Measurements from ENCODE around the gene MAGEF1. TPM values are rescaled to one million over a fixed set of nuclear protein-coding genes. Genes with fewer than 3 reads are reported as not detected.

The MAGEF1 gene
- total RNA-seq, 2 donors from 2014 or later: 50.2 to 71.6 TPM

DNA sequence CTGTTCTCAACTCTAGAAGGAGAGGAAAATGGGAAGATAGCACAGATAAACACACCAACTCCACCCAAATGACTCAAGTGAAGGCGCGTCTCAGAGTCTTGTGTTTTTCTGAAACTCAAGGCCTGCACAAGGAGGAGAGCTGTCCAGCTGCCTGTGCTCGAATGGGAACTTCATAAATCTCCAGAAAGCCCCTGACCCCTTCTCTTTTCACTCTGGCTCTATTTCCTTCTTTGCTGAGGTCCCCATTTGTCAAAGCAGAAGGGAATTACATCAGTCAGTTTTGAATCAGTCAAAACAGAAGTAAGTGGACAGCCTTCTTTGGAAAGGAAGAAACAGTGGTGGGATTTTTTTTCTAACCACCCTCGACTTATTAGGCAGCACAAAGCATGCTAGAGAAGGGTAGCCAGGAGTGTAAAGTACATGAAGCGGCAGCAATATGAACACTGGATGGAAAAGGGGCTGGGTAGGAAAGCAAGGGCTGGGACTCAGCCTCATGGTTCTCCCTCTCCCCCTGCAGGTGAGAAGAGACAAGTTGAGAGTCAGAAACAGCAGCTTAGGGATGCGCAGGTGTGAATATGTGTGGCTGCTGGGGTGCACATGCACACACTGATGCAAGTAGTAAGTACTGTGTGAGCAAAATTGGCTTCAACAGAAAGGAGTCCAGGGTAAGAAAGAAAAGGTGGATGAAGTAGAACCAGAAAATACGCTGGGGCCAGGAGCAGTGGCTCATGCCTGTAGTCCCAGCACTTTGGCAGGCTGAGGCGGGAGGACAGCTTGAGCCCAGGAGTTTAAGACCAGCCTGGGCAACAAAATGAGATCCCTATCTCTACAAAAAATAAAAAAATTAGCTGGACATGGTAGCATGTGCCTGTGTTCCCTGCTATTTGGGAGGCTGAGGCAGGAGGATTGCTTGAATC is 36.6 kb upstream of the MAGEF1 start:
- TF ChIP-seq, protein P1, sequence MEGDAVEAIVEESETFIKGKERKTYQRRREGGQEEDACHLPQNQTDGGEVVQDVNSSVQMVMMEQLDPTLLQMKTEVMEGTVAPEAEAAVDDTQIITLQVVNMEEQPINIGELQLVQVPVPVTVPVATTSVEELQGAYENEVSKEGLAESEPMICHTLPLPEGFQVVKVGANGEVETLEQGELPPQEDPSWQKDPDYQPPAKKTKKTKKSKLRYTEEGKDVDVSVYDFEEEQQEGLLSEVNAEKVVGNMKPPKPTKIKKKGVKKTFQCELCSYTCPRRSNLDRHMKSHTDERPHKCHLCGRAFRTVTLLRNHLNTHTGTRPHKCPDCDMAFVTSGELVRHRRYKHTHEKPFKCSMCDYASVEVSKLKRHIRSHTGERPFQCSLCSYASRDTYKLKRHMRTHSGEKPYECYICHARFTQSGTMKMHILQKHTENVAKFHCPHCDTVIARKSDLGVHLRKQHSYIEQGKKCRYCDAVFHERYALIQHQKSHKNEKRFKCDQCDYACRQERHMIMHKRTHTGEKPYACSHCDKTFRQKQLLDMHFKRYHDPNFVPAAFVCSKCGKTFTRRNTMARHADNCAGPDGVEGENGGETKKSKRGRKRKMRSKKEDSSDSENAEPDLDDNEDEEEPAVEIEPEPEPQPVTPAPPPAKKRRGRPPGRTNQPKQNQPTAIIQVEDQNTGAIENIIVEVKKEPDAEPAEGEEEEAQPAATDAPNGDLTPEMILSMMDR (IDR thresholded peaks at IDR 0.05): peak in 3 of 4 experiments; percentile 38 to 72 (median 64)
- TF ChIP-seq POLR2AphosphoS5 (IDR thresholded peaks at IDR 0.05) (peak; percentile 21), POLR2A (IDR thresholded peaks at IDR 0.05) (no peak)
- 47% methylated on average over 8 of the region's 8 CpGs for WGBS

DNA sequence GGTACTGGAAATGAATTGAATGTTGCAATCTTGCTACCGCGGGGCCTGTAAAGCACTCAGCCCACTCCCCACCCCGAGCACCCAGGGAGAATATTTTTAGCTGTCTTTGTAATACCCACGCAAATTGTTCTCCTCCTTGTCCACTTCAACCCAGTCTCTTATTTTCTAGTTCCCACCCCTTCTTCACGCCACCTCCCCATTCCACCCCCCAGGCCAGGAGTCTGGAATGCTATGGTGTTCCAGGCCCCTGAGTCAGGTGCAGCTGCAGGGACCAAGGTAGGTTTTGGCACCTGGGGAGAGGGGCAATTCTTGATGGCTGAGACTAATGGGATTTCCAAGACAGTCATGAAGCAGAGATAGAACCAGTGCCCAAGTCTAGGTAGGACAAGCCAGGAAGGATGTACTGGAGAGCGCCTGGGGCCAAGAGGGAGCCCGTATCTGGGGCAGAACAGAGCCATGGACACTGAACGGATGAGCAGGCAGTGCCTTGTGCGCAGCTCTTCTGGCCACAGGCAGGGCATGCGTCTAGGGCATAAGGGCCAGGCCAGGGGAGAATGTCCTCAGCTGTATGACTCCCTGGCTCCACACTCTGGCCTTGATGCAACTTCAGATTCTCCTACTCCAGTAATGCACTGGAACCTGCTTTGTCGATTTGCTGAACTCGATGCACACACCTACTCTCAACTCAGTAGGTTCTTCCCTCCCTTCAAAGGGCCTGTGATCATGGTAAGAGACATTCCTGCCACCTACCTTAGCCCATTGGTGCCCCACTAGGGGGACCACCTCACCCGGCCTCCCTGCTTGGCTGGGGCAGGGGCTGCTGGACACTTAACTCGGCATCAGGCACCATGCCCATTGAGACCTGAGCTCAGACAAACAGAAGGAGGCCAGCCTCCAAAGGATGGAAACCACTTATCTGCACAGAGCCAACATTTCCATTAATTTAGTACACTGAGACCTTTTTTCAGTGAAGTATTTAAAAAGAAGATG is 34.6 kb upstream of the MAGEF1 start:
- H3K27me3 ChIP-seq (replicated peaks; ENCODE audit: insufficient read depth): no peaks in the 10 kb centered on the region
- H3K9me3 ChIP-seq: no peaks in the 10 kb centered on the region
- WGBS: 90% methylated on average over 14 of the region's 14 CpGs
- H3K4me3 ChIP-seq: no peak overlapping the region
- H3K36me3 ChIP-seq: no peaks in the 10 kb centered on the region
- H3K27ac ChIP-seq: no peak overlapping the region
- intact Hi-C loops (cut with DNase I): no loop called here
- H3K4me1 ChIP-seq (replicated peaks): no peaks in the 10 kb centered on the region
- no peak for TF ChIP-seq POLR2AphosphoS5 (IDR thresholded peaks at IDR 0.05)
- TF ChIP-seq, protein P1 (IDR thresholded peaks at IDR 0.05): no peak
- TF ChIP-seq POLR2A (IDR thresholded peaks at IDR 0.05): no peak
- DNase-seq (ENCODE audit: low spot score): no peak

More for the DNA sequence above, 36.6 kb upstream of the MAGEF1 start:
- intact Hi-C loops (cut with DNase I): no loop called here
- Histone ChIP-seq H3K36me3 (no peaks in the 10 kb centered on the region), H3K4me1 (replicated peaks) (no peaks in the 10 kb centered on the region), H3K4me3 (no peak overlapping the region), H3K9me3 (no peaks in the 10 kb centered on the region), H3K27ac (no peak overlapping the region), H3K27me3 (replicated peaks; ENCODE audit: insufficient read depth) (no peaks in the 10 kb centered on the region)
- no peak for DNase-seq (ENCODE audit: low spot score)

DNA sequence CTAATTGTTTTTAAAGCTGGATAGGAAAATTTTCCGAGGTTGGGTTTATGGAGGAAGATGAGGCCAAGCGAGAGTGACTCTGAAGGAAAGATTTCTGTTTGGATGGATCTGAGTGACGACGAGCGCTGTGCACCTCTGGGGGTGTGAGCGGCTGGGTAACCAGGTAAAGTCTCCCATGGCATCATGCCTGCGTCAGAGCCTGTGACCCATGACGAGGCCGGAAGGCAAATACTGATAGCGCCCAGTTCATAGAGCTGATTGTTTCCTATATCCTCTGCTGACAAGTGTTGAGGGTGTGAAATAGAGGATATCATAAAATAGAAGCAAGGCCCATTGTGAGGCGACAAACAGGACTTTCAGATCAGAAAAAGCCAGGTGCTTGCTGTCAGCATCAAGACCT is 33.7 kb upstream of the MAGEF1 start:
- Histone ChIP-seq H3K36me3 (no peaks in the 10 kb centered on the region), H3K4me1 (replicated peaks) (no peaks in the 10 kb centered on the region), H3K9me3 (no peaks in the 10 kb centered on the region), H3K27ac (no peak overlapping the region), H3K27me3 (replicated peaks; ENCODE audit: insufficient read depth) (no peaks in the 10 kb centered on the region), H3K4me3 (no peak overlapping the region)
- intact Hi-C loops (cut with DNase I): no loop called here
- no peak for DNase-seq (ENCODE audit: low spot score)
- TF ChIP-seq, protein P1 (IDR thresholded peaks at IDR 0.05): no peak
- TF ChIP-seq POLR2A (IDR thresholded peaks at IDR 0.05): no peak
- TF ChIP-seq POLR2AphosphoS5 (IDR thresholded peaks at IDR 0.05): no peak
- WGBS: 82% methylated on average over 11 of the region's 11 CpGs

DNA sequence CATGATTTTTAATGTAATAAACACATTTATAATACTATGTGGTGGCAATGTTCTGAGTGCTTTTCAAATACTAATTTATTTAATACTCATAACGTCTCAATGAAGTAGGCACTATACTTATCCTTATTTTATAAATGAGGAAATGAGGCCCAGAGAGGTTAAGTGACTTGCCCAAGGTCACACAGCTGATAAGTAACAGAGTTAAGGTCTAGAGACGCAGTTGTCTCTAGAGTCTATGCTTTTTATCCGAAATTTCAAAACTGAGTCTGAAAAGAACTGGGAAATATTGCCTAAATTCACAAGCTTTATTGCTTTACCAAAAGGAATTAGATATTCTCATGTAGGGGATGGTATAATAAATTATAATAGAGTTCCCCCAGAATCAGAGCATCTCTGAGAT is 31.4 kb upstream of the MAGEF1 start:
- Histone ChIP-seq H3K27ac (peak overlapping the region in 1 of 2 donors; percentile 36), H3K36me3 (no peaks in the 10 kb centered on the region), H3K27me3 (replicated peaks; ENCODE audit: insufficient read depth) (no peaks in the 10 kb centered on the region), H3K9me3 (no peaks in the 10 kb centered on the region), H3K4me3 (no peak overlapping the region), H3K4me1 (replicated peaks) (no peaks in the 10 kb centered on the region)
- TF ChIP-seq POLR2A (IDR thresholded peaks at IDR 0.05) (no peak), POLR2AphosphoS5 (IDR thresholded peaks at IDR 0.05) (no peak)
- TF ChIP-seq, protein P1 (IDR thresholded peaks at IDR 0.05): no peak
- intact Hi-C loops (cut with DNase I): no loop called here
- DNase-seq (ENCODE audit: low spot score): no peak
- 82% methylated on average over 3 of the region's 3 CpGs for WGBS
